ENCODE results near the gene ARPC4.
"Not testable (repeated sequence)": the region's sequence is repeated elsewhere in the genome, so short reads cannot be mapped to it uniquely, and the experiment has no call there.

ARPC4 gene

GRCh38 chr3:9820946-9821345 is 28.1 kb downstream of the ARPC4 start:
- DNase-seq (ENCODE audit: low spot score): no peak

DNA sequence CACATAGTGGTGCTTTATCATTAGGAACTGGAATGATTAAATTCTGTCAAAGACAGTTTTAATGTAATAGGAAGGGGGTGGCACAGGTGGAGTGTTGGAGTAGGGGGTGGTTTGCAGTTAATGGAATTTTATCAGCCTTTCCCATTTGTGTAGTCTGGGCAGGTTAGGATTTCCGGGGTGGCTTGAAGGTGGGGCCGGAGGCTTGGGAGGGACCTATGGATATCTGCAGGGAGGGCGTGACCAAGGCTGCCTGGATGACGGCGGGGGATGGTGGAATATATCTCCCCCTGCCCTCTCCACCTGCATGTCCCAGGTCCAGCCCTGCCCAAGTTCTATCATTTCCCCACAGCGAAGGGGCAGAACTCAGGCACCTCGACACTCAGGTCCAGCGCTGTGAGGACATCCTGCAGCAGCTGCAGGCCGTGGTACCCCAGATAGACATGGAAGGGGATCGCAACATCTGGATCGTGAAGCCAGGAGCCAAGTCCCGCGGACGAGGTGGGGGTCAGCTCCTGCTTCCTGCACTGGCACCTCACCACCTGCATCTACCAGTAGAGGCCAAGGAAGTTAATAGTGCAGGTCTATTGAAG is 32.7 kb downstream of the ARPC4 start:
- DNase-seq (ENCODE audit: low spot score): no peak

DNA sequence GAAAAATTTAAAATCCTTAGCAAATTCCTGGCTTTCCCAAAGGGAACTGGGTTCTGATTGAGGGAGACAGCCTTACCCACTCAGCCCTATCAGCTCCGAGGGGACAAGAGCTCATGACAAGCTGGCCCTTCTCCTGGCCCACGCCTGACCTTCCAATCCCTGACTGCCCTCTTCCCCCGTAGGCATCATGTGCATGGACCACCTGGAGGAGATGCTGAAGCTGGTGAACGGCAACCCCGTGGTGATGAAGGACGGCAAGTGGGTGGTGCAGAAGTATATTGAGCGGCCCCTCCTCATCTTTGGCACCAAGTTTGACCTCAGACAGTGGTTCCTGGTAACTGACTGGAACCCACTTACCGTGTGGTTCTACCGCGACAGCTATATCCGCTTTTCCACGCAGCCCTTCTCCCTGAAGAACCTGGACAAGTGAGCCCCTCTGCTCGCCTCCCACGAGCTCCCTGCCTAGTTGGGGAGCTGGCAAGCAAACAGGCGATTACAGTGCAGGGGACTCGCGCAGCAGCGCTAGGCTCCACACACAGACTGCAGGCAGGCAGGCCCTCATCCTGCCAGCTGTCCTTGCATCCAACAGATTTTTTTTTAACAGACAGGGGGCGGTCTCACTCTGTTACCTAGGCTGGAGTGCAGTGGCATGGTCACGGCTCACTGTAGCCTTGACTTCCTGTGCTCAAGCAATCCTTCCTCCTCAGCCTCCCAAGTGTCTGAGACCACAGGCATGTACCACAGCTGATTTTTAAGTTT is 34.1 kb downstream of the ARPC4 start:
- no peak for DNase-seq (ENCODE audit: low spot score)

- no peak for DNase-seq (ENCODE audit: low spot score)
Observed at GRCh38 chr3:9828801-9829755, 36.2 kb downstream of the ARPC4 start.

DNA sequence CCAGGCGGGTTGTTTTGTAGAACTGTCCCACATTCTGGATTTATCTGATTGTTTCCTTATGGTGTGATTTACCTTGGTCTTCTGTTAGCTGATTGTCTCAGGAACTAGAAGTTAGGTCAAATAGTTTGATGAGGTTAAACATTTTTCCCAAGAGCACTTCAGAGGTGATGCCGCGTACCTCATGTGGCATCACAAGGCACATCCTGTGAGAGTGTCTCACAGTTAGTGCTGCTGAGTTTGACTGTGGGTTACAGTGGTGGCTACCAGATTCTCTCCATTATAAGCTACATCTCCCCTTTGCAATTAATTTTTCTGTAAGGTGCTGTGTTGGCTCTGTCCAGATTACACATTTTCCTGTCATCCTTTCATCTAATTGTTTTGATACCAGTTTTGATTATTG is 38.4 kb downstream of the ARPC4 start:
- DNase-seq (ENCODE audit: low spot score): no peak

- DNase-seq (ENCODE audit: low spot score): no peak
Observed at GRCh38 chr3:9833078-9833477, 40.2 kb downstream of the ARPC4 start.

GRCh38 chr3:9834520-9835380 is 41.9 kb downstream of the ARPC4 start:
- DNase-seq (ENCODE audit: low spot score): no peak

- no peak for DNase-seq (ENCODE audit: low spot score)
Observed at GRCh38 chr3:9837701-9838582, 45.1 kb downstream of the ARPC4 start.

- no peak for DNase-seq (ENCODE audit: low spot score)
Observed at GRCh38 chr3:9838856-9839255, 46.0 kb downstream of the ARPC4 start.

DNA sequence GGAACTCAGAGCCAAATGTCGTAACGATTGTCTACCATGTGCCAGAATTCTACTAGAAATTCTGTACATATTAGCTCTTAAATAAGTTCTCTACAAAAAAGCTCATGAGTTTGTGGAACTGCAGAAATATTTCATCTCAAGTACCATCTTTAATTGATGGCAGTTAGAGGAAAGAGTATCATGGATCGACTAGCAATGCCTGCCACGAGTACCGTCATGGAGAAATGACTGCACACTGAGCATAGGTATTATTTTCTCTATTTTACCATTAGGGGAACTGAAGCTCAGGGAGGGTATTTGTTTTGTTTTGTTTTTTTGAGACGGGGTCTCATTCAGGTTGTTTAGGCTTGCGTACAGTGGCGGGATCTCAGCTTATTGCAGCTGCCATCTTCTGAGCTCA is 48.1 kb downstream of the ARPC4 start:
- no peak for DNase-seq (ENCODE audit: low spot score)

GRCh38 chr3:9843715-9844438 is 51.0 kb downstream of the ARPC4 start, which contains the start of gene RPUSD3:
TSS of gene RPUSD3 (minus strand) at chr3:9844008. CDS start at chr3:9843990, 18 bp downstream.
- DNase-seq (ENCODE audit: low spot score): peak; percentile 98

- DNase-seq (ENCODE audit: low spot score): no peak
Observed at GRCh38 chr3:9846231-9846630, 53.3 kb downstream of the ARPC4 start.

DNA sequence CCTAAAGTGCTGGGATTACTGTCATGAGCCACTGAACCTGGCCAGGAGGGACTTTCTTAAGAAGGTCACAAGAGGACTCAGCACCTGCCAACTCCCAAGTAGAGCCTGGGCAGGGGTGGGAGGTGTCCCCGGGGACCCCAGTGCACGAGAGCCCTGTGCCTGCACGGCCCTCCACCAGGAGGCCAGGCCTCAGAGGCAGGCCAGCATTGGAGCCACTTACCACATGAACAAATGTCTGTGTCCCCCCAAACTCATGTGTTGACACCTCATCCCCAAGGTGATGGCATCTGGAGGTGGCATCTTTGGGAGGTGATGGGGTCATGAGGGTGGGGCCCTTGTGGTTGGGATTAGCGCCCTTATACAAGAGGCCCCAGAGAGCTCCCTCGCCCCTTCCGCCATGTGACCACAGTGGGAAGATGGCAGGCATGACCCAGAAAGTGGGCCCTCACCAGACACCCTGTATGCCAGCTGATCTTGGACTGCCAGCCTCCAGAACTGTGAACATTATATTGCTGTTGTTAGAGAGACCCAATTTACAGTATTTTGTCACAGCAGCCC is 54.1 kb downstream of the ARPC4 start:
- DNase-seq (ENCODE audit: low spot score): no peak

GRCh38 chr3:9847870-9848269 is 55.0 kb downstream of the ARPC4 start:
- not testable (repeated sequence) for DNase-seq (ENCODE audit: low spot score)

- not testable (repeated sequence) for DNase-seq (ENCODE audit: low spot score)
Observed at GRCh38 chr3:9848860-9849259, 56.0 kb downstream of the ARPC4 start.

DNA sequence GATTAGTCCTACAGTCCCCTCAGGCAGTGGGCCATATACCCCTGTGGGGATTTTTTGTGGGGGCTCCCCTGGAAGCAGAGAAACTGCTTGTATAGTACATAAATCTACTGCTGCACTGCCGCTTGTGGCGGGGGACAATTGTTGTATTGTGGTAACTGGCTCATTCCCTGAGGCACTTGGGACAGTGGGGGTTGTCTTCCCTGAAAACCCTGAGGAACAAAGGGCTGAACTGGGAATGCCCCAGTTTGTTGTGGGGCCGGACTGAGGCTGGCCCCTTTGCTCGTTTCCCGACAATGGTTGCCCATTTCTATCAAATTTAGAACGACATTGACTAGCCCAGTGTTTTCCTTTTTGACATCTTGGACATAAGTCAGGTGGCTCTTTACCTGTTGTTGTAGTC is 58.5 kb downstream of the ARPC4 start:
- not testable (repeated sequence) for DNase-seq (ENCODE audit: low spot score)

GRCh38 chr3:9851926-9852325 is 59.0 kb downstream of the ARPC4 start:
- not testable (repeated sequence) for DNase-seq (ENCODE audit: low spot score)

DNA sequence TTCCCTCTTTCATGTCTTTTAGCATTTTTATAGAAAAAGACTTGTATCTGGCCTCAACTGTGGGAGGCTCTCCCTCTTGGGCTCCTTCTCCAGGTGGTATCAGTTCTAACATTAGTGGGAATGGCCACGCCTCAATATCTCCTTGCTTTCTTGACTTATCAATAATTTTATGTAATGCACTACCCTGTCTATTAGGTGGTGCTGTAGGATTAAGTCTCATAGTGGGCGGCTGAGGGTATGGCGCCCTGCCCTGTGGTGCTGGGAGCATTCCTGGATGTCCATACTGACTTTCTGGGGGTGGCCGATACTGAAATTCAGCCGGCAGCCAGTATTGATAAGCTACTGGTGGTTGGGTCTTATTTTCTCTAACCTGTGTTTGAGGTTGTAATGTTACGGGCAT is 59.6 kb downstream of the ARPC4 start:
- no peak for DNase-seq (ENCODE audit: low spot score)

- DNase-seq (ENCODE audit: low spot score): not testable (repeated sequence)
Observed at GRCh38 chr3:9854291-9854940, 61.5 kb downstream of the ARPC4 start.
